GM19193 (cell line): ENCODE data around the gene ZDHHC11.

ENCODE experiments used
- POLR2A ChIP-seq: IDR thresholded peaks from 4 replicates; pipeline ENCODE4 v1.6.1; 2011; ENCODE audit not compliant: insufficient read depth, insufficient read length; ENCODE audit errors: extremely low read depth

ZDHHC11 gene

DNA sequence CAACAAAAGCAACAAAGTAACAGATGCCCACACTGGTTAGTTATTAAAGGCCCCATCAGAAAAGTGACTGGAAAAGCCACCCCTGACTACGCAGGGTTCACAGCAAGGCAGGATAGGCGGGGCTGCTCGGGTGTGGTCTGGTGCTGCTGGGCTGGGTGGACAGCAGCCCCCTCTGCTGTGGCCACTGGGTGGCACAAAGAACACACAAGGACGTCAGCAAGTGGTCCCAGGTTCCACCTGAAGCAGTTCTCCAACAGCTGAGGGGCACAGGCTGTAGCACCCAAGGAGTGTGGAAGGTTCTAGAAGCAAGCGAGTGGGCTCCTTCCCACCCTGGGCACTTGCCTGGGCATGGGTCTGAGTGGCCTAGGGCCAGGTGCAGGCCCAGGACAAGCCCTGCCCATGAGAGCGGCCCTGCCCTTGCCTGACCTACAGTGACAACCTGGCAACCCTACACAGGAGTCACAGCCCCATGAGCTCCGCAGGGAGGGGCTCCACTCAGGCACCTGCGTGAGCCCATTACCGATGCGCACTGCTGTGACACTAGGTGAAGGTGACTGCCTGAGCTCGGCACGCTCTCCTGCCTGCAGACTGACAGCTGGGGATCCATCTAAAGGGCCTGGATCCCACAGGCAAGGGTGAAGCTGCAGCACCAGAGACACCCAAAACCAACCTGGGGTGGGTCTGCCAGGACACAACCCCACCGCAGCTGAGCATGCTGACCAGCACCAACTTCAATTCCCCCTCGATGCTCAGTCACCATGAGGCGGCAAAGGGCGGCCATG lies 33.8 kb upstream of the ZDHHC11 start:
- no peak for TF ChIP-seq POLR2A

DNA sequence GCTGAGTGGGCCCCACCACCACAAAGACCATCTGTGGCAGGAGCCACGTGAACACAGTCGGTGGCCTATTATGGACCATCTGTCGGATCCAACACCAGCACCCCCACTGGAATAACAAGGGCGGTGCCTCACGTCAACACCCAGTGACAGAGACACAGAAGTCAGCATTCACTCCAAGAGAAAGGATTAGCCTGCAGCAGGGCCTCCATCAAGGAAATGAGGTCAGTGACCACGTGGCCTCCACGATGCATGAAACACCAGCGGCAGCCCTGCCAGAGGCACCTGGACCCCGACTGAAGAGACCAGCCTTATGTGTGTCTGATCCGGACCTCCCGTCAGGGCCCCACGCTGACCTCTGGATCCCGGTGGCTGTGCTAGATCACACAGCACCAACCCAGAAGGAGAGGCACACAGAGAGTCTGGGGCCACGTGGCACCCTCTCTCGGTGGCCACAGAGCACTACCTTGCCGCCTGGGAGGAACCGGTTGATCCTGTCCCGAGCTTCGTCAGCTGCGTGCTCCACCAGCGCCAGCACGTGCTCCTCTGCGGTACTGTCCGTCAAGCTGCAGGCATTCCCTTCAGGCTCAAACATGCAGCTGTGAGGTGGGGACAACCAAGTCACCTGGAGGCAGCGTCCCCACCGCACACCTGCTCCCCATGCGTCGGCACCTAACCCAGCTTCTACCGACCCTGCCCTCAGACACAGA lies 32.8 kb upstream of the ZDHHC11 start:
- no peak for TF ChIP-seq POLR2A

DNA sequence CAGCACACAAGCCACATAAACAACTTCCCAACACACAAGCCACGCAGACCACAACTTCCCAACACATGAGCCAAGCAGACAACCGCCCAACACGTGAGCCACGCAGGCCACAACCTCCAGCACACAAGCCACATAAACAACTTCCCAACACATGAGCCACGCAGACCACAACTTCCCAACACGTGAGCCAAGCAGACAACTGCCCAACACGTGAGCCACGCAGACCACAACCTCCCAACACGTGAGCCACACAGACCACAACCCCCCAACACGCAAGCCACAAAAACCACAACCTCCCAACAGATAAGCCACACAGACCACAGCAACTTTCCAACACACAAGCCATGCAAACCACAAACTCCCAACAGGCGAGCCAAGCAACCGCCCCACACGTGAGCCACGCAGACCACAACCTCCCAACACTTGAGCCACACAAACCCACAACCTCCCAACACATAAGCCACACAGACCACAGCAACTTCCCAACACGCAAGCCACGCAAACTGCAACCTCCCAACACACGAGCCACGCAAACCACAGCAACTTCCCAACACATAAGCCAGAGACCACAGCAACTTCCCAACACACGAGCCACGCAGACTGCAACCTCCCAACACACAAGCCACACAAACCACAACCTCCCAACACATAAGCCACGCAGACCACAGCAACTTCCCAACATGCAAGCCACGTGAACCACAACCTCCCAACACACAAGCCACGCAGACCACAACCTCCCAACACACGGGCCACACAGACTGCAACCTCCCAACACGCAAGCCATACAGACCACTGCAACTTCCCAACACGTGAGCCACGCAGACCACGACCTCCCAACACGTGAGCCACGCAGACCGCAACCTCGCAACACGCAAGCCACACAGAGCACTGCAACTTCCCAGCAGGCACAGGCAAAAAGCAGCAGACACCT lies 31.7 kb upstream of the ZDHHC11 start:
- TF ChIP-seq POLR2A = no peak

DNA sequence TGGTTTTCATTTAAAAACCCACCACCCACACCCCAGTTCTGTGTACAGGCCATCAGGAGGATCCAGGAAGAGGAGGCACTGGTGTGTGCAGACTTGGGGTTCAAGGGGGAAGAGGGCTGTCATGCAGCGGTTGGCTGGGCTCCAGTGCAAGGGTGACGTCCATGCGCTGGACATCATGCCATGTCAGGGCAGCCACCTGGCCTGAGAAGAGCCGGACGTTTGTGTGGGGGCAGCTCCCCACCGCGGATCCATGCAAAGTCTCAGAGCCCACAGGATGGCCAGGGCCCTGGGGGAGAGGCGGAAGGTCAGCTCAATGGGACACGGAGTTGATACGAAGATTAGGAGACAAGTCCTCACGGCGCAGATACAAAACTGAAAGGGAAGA lies 30.8 kb upstream of the ZDHHC11 start:
- TF ChIP-seq POLR2A = no peak

DNA sequence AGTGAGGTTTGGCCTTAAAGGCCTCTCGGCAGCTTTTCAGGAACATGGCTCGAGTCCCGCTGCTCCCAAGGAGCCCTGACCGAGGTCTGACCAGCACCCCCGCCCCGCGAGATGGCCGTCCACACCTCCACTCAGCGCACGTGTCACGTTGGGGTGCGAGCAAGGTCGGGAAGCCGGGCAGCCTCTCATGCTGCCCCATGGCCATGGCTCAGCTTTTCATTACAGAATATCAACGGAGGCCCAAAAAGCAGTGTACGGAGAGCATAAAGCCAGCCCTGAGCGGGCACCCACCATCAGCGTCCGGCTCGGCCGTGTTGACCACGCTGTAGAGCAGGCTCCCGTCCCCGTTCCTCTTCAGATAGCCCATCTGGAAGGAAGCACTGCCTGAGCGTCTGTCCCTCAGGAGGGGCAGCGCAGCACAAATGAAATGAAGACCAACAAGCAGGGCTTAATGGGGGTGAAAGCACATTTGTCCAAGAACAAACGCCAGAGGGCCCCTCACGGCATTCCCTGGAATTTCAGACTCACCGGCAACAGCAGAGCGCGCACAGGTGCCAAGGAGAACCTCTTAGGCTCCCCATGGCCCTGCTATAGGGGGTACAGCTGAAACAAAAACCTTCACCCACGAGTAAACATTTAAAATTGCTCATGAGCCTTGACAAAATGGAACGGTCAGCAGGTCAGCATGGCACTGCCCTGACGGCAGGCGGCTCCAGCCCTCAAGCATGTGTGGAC lies 30.2 kb upstream of the ZDHHC11 start:
- TF ChIP-seq POLR2A = no peak

DNA sequence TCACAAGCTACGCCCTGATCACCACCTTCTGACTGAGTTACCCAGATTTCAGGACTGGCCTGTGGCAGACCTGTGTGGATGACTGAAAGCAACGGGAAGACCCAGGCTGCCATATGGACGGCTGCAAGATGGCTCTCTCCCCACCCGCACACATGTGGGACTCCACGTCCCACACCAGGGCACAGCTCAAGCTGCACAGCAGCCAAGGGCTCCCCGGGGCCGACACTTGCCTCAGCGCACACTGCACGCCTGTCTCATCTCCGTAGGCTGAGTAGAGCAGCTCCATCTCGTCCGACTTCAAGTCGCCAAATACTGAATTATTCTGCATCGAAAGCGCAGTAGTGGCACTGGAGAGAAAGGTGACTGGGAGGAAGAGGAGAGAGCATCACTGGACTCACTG lies 27.3 kb upstream of the ZDHHC11 start:
- TF ChIP-seq POLR2A = no peak

DNA sequence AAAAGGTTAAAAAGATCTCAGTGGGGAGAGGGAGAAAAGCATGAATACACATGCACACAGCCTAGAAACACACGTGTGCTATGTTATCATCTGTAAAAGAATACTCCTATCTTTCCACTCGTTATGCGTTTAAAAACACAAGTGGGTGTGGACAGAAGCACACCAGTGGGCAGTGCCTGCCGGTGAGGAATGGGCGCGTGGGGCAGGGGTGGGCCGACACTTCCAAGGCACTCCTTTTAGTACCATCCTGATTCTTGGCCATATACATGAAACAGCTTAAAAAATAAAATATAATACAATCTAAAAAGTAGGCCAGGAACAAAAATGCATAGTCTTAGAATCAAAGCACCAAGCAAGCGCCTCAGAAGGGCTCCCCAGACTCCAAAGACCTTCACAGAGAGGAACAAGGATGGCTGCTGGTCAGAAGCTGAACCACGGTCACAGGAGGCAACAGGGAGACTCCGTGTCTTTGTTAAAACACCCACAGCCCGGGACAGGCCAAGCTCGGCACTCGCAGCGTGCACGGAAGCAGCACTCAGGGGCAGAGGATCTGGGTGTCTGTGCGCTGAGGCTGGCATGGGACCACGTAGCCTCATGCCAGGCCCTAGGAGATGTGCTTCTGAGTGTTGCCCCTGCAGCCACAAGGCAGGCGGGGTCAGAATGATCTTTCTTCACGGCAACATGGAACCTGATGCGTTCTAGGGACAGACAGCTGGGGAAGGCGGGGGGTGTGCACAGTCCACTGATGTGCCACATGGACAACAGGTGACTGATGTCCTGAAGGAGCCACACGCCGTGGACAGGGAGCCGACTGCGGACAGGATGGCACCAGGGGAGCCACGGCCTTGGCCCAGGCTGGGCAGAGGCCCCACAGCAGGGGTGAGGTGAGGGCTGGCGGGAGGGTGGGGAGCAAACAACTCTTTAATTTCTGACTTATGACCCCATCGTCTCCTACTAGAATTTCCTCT lies 25.9 kb upstream of the ZDHHC11 start:
- TF ChIP-seq POLR2A = no peak

DNA sequence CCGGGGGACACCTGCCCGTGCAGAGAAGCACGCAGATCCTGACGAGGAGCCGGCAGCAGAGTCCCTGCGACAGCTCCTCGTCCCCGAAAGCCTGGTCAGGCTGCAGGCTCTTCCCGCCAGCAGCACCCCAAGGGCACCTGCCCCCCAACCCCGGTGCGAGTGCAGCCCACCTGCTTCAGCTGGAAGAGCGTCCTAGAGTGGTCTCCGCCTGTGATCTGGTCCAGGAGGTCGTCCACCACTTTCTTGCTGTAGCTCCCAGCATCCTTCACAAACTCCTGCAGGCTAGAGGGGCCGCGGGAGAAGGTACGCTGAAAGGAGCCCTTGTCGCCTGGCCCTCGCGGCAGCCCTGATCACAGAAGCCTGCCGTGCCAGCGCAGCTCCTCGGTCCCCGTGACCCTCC lies 25.1 kb upstream of the ZDHHC11 start:
- no peak for TF ChIP-seq POLR2A

DNA sequence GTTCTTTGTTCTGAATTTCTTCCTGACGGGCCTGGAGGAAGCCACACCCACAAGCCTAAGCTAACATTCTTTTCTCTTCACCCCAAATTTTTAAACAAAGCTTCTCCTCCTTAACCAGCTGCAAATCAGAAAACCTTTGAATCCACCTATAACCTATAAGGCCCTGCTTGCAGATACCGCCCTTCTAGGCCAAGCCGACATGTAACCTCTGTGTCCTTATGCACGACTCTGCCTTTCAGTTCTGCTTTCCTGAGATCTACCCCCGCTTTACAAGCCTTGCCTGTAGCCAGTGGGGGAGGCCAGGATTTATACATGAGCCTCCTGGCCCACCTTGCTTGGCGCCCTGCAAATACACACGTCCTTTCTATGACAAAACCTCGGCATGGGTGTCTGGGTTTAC lies 22.5 kb upstream of the ZDHHC11 start:
- TF ChIP-seq POLR2A = no peak

DNA sequence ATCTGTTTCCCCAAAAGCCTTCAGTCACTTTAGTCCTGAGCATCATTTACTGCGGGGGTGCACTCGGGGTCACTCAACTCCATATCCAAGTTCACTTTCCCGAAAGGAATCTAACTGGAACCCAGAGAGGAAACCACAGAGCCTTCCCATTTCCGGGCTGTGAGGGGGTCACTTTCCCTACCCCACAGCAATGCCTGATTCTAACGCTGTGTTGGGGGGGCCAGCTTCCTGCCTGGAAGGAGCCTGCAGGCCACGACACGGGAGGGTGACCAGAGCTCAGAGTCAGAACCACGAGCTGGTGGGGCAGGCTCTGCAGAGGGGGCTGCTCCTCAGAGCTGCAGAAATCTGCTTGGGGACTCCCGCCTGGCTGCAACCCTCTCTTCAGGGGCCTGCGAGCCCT lies 21.5 kb upstream of the ZDHHC11 start:
- no peak for TF ChIP-seq POLR2A

DNA sequence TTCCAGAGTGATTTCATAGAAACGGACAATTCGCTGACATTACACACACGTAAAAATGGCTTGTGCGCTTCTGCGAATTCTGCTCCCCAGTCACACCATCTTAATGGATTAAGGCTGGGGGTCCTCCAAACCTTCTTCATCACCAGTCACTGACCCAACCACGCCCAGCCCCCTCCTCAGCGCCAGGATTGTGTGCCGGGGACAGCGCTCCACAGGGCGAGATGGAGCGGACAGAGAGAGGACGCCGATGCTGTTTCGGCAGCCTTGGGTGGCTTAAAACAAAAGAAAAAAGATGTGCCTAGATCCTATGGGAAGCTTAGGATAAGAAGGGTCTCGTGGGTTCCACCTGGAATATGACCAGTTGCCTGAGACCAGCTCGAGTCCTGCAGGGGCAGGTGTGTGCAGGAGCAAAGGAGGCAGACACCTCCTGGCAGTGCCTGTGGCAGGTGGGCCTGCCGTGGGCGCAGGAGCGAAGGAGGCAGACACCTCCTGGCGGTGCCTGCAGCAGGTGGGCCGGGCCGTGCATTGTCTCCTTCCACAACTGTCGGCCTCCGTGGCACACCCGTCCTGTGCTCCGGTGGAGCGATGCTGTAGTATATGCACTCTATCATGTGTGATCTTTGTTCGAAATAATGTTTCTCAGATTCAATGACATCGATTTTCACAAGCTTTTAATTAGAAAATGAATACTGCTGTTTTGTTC lies 21.0 kb upstream of the ZDHHC11 start:
- TF ChIP-seq POLR2A = no peak

DNA sequence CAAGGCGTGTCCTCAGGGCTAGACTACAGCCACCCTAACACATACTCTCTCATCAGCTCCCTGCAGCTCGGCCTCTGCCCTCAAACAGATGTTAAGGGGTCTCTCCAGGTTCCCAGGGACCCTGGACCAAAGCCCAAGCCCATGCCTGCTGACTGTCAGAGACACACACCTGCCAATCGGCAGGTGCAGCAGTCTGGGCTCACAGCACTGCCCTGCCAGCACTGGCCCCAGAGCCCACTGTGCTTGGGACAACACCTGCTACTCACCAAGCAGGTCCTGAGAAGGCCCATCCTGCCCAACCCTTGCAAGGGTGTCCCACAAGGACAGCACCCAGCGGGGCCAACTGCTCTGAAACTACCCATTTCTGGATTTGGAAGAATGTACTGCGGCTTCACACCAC lies 20.2 kb upstream of the ZDHHC11 start:
- no peak for TF ChIP-seq POLR2A

DNA sequence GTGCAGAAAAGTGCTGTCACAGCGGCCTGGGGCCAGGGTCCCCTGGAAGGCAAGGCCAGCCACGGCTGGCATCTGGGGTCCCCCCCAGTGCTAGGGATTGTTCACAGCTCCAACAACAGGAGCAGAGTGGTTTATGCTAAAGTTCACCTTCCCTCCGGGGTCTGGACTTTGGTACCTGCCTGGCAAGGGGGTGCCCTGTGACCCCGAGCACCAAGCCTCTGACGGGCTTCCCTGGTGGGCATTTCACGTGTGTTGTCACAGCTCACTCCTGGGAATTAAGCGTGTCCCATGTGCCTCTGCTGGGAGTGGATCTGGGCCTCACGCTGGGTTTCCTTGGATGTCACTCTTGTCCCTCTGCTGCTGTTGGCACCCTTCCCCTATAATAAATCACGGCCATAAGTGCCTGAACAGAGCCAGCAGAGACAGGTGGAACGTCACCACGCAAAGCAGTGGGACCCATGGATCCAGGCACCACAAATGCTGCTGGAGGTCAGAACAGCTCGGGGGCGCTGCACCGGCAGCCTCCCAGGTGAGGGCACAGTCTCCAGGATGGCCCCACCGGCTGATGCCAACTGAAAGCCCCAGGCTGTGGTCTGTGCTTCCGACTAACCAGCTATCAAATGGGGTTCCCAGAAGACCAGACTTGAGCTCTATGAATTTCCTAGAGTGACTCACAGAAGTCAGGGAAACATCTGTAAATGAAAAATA lies 17.8 kb upstream of the ZDHHC11 start:
- no peak for TF ChIP-seq POLR2A

DNA sequence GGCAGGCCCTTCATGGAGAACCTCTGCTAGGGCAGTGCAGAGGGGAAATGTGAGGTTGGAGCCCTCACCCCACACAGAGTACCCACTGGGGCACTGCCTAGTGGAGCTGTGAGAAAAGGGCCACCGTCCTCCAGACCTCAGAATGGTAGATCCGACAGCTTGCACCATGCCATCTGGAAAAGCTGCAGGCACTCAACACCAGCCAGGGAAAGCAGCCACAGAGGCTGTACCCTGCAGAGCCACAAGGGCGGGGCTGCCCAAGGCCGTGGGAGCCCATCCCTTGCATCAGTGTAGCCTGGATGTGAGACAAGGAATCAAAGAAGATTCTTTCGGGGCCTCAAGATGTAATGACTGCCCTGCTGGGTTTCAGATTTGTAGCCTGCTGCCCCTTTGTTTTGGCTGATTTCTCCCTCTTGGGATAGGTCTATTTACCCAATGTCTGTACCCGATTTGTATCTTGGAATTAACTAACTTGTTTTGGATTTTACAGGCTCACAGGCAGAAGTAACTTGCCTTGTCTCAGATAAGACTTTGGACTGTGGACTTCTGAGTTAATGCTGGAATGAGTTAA lies 16.6 kb upstream of the ZDHHC11 start:
- TF ChIP-seq POLR2A = no peak
